Activated T-cell treated with anti-CD3 and anti-CD28 coated beads for 1 hour (primary cell): Measurements from ENCODE around the gene ZNF827.

Source experiments
- DNase-seq: peaks from one replicate; pipeline ENCODE4 v3.0.0-alpha.2; 2020; ENCODE audit warnings: low read depth

ZNF827 gene

DNA sequence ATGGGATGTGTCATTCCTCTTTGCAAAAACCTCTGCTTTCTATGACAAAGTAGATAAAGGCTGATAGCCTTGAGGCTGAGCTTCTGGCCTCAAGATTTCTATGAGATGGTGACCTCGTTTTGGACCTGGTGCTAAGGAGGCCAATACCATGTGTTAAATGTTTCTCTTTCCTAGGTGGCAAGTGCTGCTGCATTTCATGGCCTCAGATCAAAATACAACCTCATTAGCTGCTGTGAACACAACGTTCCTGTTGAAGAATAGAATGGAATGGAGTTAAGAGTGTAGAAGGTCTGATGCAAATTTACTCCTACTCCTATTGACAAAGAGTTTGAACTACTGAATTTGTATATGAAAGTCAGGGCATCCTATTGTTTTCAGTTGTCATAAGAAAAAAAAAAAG is 146.6 kb downstream of the ZNF827 start:
- no peak for DNase-seq

DNA sequence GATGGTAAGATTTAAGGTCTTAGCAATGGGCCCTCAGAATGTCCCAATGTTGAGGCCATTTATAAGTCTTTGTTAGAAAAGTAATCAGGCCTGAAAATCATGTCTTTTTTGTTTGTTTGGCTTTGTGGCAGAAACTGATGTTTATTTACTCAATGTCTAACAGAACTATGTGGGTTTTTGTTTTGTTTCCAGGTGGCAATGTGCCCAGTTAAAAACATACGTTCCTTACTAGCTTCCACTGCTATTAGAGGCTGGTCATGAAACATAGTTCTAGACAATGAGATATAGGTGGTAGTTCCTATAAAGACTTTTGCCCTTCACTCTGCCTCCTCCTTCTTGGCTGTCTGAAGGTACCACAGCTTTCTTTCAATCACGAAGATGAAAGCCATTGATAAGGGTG is 149.9 kb downstream of the ZNF827 start:
- DNase-seq: no peak

DNA sequence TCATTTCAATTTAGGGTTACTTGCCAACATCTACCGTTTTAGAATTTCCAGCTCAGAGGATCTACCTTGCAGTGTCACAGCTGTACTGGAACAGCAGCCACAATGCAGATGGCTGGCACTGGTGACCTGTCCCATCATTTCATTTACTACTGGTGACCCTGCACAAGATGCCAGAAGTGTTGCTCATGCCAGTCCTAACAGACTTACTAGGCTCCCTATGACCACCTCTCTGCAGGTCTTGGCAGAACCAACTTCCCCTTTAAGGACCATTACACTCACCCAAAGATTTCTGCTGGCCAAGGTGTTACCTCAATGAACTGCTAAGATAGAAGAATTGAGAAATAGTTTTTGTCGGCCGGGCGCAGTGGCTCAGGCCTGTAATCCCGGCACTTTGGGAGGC is 151.8 kb downstream of the ZNF827 start:
- no peak for DNase-seq

DNA sequence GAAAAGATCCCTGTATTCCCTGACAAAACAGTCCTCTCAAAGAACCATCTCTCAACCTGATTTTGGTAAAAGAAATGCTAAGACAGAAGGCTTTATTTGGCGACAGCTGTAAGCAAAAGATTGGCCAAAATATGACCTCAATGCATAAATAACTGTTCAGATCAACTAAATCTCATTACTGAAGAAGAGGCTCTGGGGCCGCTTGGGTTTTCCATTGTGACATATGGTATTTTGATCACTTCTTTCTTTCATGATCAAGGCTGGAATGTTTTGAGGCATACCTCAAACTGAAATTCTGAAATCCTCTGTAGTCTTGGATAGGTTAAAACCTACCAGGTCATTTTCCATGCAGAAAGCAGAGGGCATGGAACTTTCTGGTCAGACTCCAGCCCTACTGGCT is 152.4 kb downstream of the ZNF827 start:
- no peak for DNase-seq

- no peak for DNase-seq
These were observed 153.1 kb downstream of the ZNF827 start for GRCh38 chr4:145785391-145786008.

DNA sequence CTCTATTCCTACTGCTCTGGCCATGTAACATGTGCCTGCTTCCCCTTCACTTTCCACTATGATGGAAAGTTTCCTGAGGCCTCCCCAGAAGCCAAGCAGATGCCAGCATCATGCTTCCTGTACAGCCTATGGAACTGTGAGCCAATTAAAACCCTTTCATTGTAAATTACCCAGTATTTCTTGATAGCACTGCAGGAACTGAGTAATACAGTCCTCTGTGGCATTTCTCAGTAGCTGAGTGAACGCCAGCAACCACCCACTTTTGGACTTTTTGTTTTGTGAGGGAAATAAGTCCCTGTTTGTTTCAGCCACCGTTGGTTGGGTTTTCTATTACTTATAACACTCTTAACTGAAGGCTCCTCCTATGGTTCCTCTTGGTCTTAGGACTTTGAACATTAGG is 154.6 kb downstream of the ZNF827 start:
- no peak for DNase-seq

DNA sequence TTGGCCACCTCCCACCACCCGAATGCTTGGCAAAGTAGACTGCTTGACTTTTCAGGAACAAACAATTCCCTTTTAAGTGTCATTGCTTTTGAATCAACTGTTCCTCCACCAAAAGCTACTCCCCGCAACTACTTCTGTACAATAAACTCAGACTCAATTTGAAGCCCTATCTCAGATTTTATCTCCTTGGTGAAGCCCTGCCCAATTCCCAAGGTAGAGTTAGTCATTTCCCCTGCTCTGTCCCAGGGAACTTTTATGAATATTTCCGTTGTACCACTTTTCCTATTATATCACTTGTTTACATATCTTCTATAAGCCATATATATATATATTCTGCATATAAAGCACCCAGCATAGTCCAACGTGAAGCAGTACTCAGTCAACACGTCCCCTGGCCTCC is 155.9 kb downstream of the ZNF827 start:
- DNase-seq: no peak

GRCh38 chr4:145781351-145781750 is 157.3 kb downstream of the ZNF827 start:
- DNase-seq: no peak

DNA sequence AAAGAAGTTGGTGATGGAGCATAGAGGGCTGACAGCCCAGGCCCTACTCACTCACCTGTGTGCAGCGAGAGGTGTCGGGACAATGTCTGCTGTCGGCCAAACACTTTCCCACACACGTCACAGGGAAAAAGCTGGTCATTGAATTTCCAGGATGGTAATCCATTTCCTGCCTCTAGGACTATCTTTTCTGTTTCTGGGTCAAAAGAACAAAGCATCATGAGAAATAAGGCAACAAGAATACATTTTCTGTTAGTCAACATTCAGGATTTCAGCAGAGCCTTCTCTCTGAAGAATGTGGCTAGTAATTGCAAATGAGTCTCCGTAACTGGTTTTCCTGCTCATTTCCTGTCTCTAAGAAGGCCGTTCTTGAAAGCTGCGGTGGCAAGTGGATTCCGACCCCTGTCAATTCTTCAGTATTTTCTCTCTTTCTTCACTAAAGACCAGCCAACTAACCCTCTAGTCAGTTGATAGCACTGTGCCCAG is 159.3 kb downstream of the ZNF827 start:
- no peak for DNase-seq

- no peak for DNase-seq
These were observed 162.4 kb downstream of the ZNF827 start for GRCh38 chr4:145776208-145776607.

GRCh38 chr4:145775406-145775805 is 163.2 kb downstream of the ZNF827 start:
- no peak for DNase-seq

DNA sequence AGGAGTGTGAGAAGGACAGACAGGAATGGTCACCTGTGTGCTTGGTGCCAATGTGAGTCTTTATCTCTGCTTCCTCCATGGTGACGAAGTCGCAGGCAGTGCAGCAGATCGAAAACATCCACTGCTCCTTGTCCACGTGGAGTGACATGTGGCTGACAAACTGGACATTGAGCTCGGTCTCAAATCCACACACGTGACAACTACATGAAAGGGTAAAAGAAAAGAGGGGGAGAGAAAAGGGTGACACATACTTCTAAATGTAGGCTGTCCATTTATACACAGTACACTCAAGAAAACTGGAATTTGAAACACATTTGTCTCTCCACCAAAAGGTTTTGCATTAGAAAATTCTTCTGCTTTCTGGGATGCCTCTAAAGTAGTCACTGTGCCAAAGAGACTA is 164.2 kb downstream of the ZNF827 start:
- no peak for DNase-seq

DNA sequence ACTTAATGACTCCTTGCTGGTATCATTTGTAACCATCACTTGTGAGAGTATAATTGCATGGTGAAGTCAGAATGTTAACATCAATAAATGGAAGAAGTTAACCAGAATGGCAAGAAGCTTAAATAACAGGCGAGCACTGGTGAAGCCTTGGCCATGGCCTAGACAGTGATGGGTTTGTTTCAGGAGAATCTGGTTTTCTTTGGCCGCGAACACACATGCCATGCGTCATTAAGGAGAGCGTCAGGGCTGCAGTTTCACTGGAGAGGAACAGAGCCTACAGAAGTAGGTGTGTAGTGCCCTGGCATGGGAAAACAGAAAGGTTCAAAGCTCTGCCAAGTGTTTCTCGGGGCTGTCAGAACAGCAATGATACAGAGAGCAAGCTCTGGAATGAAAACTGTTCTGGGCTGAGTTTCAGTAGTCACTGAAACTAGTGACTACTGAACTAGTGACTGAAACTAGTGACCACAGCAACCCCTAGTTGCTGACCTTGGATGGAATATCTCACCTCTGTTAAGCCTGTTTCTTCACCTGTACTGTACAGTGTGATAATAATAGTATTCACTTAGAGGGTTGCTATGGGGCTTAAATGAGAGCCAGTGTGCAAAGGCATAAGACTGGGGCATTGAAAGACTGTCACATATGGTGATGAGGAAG is 164.9 kb downstream of the ZNF827 start:
- DNase-seq: no peak

DNA sequence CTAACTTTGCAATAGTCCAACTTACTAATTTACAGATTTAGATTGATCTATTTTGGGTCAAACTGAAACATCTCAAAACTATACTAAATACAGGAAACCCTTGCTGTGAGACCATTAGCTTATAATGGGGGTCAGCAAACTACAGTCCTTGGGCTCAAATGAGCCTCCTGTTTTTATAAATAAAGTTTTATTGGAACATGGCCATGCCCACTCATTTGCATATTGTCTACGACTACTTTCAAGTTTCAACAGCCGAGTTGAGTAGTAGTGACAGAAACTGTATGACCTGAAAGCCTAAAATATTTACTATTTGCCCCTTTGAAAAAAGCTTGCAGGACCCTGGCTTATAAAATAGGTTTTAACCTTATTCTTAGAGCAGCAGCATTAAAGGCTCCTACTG is 166.3 kb downstream of the ZNF827 start:
- no peak for DNase-seq

- no peak for DNase-seq
These were observed 168.5 kb downstream of the ZNF827 start for GRCh38 chr4:145770124-145770523.

DNA sequence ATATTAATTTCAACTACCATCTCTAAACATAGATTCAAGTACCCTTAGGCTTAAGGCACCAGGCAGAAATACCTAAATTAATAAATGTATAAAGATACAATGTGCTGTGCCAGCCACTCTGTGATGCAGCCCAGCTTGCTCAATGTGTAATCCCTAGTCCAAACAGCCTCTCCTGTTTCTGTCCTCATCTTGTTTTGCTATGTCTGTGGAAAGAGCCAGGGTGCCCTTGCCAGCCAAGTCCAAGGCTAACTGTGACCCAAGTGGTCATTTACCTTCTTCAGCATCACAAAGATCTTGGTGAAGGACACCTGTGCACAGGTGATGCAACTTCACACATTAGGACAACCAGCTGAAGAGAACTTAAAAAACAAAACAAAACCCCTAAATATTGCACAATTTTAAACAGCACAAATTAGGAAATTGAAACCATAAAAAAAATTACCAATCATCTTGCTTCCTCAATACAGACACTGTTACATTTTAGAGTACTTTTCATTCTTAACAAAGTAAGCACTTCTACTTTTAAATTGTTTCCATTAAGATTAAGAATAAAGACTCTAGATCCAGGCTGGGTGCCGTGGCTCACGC is 169.1 kb downstream of the ZNF827 start:
- DNase-seq: no peak

- DNase-seq: no peak
These were observed 172.3 kb downstream of the ZNF827 start for GRCh38 chr4:145766273-145766672.

DNA sequence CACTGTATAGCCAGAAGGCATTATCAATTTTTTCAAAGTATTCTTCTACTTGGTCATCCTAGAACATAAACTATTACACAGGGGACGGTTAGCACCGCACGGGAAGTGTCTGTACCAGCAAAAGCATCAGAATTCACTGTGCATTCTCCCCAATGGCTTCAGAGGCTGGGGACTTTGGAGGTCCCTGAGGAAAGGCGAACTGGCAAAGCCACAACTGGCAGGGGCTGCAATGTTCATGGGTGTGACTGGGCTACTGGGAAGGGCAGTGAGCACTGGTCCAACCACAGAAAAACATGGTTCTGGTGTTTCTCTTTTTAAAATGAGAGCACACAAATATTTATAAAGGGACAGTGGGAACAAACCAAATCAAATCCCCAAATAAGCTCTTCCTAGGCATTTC is 175.2 kb downstream of the ZNF827 start:
- DNase-seq: no peak

GRCh38 chr4:145762719-145763118 is 175.9 kb downstream of the ZNF827 start:
- no peak for DNase-seq

- DNase-seq: no peak
These were observed 177.4 kb downstream of the ZNF827 start for GRCh38 chr4:145760961-145761929.

DNA sequence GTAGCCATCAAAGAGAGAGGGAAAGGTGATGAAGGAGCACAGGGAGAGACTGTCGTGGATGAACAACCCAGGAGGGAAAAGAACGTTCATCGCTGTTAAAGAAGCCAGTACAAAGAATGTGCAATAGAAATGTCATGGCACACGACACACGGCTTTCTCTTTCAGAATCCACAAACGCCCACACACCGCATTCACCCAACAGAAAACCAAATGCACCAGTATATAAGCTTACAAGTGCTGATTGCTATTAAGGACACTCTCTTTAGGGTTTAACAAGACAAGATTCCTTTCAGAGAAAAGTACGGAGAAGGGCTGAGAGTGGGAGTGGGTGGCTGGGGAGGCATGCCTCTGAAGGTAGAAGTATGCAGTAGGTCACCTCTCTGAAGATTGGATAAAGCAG is 178.4 kb downstream of the ZNF827 start:
- DNase-seq: no peak

GRCh38 chr4:145757188-145757587 is 181.4 kb downstream of the ZNF827 start:
- DNase-seq: no peak
